Activated T-cell treated with anti-CD3 and anti-CD28 coated beads for 48 hours (primary cell): Measurements from ENCODE around the gene SRP68.

ENCODE experiments used
- DNase-seq: peaks from one replicate; pipeline ENCODE4 v3.0.0-alpha.2; 2020; ENCODE audit warnings: low read depth

The SRP68 gene

GRCh38 chr17:76072148-76072858, at the start of gene SRP68:
SRP68 (minus strand) TSS chr17:76072517; CDS start chr17:76072491, 26 bp downstream.
- peak; percentile 83 for DNase-seq

DNA sequence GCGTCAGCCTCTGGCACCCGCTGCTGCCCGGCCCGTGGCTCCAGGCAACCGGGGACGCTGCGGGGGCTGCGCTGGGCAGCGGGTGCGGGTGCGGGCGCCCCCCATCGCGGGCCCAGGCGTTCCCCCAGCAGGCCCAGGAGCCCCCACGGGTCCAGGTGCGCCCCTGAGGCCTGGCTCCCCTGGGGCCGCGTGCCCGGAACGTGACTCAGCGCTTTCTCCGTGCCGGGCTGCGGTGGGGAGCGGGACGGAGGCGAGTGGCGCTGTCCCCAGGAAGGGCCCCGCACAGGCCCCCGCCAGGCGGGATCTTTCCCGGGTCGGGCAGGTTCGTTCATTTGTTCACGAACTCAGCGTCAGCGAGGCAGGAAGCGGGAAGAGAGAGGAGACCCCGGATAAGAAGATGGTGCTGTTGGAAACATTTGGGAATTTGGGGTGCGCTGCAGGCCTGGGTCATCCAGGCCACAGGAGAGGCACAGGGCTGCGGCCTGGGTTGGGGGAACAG, 49.7 kb upstream of the SRP68 start:
- no peak for DNase-seq

GRCh38 chr17:76120658-76121008, 48.3 kb upstream of the SRP68 start:
- DNase-seq, result no peak

DNA sequence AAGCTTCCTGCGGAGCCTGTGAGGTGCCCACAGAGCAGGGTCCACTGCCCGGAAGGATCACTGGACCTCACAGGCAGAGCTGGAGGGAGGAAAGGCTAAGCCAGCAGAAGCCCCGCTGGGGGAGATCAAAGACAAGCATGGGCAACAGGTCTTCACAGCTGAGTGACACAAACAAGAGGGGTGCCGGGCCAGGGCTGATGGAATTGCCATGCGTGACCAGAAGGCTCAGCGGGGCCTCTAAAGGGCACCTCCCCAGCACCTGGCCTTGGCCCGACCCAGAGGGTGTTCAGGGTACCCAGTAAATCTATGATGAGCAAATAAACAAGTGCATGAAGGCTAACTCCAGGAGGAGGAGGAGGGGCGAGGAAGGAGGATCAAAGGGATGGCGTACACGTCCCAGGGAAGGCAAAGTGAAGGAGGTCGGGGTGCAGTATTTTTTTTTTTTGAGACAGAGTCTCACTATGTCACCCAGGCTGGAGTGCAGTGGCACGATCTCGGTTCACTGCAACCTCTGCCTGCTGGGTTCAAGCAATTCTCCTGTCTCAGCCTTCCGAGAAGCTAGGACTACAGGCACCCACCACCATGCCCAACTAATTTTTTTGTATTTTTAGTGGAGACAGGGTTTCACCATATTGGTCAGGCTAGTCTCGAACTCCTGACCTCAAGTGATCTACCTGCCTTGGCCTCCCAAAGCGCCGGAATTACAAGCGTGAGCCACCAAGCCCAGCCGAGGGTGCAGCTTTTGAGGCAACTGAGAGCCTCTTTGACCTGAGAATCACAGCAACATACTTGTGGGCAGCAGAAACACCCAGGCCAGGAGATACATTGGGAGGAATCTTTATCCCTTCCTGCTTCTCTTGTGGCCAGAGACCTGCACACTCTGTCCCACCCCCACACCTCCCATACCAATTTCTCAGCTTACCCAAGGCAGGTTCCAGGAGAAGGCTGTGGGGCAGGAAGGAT, 47.4 kb upstream of the SRP68 start:
- no peak for DNase-seq

DNA sequence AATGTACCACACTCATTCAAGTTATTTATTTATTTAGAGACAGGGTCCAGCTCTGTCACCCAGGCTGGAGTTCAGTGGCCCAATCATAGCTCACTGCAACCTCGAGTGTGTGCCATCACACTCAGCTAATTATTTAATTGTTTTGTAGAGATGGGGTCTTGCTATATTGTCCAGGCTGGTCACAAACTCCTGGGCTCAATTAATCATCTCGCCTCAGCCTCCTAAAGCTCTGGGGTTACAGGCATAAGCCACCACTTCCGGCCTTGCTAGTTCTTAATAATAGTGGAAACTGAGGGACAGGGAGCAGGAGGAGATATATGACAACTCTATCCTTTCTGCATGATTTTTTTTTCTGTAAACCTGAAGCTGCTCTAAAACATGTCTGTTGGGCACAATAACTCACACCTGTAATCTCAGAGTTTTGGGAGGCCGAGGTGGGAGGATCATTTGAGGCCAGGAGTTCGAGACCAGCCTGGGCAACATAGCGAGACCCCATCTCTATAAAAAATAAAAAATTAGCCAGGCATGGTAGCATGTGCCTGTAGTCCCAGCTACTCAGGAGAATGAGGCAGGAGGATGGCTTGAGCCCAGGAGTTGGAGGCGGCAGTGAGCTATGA, 42.9 kb upstream of the SRP68 start:
- no peak for DNase-seq

GRCh38 chr17:76111956-76112355, 39.6 kb upstream of the SRP68 start:
- no peak for DNase-seq

GRCh38 chr17:76107509-76107908, 35.2 kb upstream of the SRP68 start:
- no peak for DNase-seq

DNA sequence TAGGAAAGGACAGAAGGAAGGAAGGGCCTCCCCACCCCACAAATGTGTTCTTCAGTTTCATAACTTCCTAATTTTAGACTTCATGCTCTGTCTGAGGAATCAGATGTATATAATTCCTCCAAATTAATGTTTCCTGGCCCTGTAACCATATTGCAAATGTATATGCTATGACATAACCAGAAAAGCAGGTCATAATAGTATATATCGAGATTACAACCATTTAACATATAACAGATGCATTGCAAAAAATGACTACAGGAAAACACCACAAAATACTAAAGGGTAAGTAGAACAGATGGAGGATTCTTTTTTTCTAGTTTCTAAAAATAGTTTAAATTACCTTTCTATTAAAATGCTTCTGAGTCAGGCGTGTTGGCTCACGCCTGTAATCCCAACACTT, 34.4 kb upstream of the SRP68 start:
- no peak for DNase-seq

- no peak for DNase-seq
Measured at GRCh38 chr17:76104896-76105231, 32.5 kb upstream of the SRP68 start.

DNA sequence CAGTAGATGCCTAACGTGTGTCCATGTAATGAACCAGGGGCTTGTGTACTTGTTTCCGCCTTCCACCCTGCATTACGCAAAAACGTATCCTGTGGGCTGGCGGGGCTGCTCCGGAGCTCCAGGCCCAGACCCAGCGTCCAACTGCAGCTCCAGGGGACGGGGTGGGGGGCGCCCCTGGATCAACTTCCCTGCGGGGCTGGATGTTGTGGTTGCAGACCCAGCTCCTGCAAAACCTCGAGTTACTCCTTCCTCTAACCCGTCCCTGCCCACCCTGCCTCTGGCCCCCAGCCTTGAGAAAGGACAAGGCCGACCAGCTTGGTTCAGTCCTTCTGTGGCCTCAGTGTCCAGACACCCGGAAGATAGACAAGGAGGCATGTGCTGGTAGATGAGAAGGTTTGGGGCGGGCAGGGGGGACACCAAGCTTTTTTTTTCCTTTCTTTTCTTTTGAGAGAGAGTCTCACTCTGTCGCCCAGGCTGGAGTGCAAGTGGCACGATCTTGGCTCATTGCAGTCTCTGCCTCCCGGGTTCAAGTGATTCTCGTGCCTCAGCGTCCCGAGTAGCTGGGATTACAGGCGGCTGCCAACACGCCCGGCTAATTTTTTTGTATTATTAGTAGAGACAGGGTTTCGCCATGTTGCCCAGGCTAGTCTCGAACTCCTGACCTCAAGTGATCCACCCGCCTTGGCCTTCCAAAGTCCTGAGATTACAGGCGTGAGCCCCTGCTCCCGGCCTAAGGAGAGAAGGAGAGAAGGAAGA, 32.0 kb upstream of the SRP68 start:
- DNase-seq, result no peak

- peak; percentile 94 for DNase-seq
Measured at GRCh38 chr17:76103274-76104139, 31.2 kb upstream of the SRP68 start, which contains the start of gene EXOC7. EXOC7 (minus strand) TSS chr17:76103787; CDS start chr17:76103692, 95 bp downstream.

DNA sequence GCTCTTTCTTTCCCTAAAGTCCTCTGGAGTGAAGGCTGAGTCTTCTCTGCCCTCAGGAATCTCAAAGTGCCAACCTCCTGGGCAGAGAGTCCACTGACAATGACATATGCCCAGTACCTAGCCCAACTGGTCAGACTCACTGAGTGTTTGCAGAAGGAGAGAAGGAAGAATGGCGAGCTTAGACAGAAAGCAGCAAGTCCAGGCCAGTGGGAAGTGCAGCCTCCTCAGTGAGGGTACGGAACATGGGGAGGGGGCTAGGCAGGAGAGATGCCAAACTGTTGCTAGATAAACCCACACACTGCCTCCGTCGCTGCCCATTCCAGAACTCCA, 30.6 kb upstream of the SRP68 start:
- DNase-seq, result no peak

GRCh38 chr17:76097716-76098295, 25.5 kb upstream of the SRP68 start:
- DNase-seq, result no peak

DNA sequence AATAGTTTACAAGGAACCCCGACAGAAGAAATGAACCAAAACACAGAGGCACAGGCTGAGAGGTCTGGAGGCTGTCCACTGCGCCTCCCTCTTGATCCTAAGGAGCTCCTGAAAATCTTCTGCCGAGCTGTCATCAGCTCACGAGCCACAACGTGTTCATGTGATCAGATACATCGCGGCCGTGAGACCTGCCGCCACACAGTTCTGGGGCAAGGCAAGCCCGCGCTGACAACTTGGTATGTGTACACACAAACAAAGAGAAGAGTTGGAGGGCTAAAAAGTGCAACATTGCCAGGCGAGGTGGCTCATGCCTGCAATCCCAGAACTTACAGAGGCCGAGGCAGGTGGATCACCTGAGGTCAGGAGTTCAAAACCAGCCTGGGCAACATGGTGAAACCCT, 23.6 kb upstream of the SRP68 start:
- DNase-seq, result no peak

DNA sequence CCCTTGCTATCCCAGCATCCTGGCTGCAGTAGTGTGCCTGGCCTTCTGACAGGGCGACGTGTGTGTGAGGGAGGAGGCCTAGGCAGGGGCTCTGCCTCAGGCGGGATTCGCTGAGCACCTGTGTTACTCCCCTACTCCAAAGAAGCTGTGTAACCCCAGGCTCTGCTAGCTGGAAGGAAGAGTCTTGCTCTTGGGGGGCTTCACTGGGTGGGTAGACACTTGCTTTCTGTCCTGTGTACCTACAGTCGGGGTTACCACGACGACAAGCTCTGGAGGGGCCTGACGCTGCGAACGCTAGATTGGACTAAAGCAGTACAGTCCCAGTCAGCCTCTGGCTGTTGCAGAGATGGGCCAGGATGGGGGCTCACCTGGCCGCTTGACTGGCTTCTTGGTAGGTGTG, 21.7 kb upstream of the SRP68 start:
- no peak for DNase-seq

DNA sequence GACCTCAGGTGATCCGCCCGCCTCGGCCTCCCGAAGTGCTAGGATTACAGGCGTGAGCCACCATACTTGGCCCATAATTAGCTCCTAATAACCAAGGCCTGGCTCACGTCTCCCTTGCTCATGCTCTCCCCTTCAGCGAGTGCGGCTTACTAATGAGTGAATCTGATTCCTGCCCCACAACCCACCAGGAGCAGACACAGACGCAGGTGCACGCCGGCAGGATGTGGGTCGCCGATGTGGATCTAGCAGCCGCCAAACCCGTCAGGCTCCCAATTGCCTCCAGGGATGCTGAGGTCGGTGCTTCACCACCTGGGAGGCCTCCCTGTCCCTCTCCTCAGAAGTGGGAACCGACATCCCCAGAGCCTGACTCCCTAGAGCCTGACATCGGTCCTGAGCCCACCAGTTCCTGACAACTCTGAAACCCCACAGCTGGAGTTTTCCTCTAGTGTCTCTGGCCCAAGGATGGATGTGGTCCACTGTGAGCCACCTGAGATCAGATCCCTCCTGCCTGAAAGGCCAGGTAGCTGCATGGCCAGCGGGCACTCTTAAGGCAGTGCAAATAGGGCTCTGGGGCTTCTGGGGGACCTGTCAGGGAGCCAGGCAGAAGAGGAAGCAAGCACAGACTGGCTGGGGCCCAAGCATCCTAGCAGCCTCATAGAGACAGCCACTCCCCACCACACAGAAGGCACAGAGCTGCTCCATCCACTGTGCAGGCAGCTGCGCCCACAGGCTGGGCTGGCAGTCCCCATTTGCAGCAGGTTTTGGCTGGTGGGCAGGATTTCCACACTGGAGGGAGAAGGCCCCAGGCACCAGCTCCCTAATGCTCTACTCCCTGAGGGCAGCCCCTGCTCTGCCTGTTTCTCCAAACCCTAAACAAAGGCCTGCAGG, 20.5 kb upstream of the SRP68 start:
- DNase-seq, result no peak

DNA sequence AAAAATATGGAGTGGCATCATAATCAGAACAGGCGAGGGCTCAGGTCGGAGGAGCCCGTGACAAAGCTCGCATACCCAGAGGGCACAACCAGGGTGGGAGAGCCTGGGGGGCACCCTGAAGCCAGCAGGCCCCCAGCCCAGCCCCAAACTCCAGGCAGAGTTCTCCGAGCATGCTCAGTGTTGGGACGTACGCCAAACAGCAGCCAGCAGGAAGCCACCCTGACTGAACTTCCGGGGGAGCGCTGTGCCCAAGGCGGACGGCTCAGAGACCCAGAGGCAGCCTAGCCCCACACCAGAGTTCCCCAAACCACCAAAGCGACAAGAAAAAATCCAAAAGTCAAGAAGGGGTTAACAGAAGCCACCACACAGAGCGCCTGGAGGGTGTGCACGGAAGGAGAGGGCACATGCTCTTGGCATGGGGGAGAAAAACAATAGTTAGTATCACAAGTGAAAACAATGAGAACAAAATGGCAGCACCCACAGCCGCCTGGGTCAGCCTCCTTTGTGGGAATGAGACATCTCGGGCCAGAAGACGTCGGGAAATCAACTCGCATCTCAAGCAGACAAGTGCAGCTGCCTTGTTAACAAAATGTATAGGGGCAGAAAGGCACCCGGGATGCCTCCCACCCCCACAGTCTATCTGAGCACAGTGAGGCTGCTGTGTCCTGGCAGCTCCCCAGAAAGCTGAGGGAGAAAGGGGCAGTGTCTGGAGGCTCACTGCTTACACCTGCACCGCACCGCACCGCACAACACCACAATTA, 19.4 kb upstream of the SRP68 start:
- DNase-seq, result no peak

GRCh38 chr17:76090517-76091129, 18.3 kb upstream of the SRP68 start:
- no peak for DNase-seq
